Central memory CD4-positive, alpha-beta T cell (primary cell): ENCODE data around the gene PRSS1.
"Not testable (repeated sequence)": the region's sequence is repeated elsewhere in the genome, so short reads cannot be mapped to it uniquely, and the experiment has no call there.

ENCODE experiments used
- DNase-seq: peaks from one replicate; pipeline ENCODE4 v3.0.0; 2022

PRSS1 gene

DNA sequence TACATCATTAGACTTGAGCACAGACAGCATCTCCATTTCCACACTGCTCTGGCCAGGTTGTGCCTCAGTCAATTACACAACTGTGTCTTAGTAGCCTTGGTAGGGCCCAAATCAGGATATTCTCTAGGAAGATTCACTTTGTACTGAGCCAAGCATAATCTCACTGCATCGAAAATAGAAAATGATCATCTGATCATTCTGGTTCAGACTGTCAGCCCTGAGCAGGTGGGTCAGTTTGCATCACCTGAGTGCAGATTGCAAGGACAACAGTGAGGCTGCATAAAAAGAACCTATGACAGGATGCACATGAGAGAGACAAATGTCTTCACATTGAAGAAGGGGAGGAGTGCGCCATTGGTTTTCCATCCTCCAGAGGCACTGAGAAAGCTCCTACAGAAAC, 862 bp upstream of the PRSS1 start:
- not testable (repeated sequence) for DNase-seq

DNA sequence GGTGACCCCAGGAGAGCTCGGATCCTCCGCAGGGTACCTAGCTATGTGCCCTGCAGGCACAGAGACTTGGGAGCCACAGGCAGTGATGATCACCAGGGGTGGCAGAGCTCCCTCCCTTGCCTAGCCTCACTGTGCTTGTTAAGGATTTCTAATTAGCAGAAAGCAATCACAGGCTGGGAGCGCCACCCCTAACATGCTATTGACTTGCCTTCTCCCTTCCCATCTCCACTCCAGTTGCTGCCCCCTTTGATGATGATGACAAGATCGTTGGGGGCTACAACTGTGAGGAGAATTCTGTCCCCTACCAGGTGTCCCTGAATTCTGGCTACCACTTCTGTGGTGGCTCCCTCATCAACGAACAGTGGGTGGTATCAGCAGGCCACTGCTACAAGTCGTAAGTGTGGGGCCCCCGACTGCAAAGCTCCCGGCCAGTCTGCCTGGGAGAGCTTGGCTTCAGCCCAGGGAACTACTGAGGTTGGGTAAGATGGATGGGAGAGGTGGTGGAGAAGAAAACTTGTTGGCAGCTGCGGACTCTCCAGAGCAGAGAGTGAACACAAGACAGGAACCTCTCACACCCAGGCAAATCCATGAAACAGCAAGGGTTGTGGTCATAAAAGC, 1.2 kb downstream of the PRSS1 start:
- DNase-seq = no peak

DNA sequence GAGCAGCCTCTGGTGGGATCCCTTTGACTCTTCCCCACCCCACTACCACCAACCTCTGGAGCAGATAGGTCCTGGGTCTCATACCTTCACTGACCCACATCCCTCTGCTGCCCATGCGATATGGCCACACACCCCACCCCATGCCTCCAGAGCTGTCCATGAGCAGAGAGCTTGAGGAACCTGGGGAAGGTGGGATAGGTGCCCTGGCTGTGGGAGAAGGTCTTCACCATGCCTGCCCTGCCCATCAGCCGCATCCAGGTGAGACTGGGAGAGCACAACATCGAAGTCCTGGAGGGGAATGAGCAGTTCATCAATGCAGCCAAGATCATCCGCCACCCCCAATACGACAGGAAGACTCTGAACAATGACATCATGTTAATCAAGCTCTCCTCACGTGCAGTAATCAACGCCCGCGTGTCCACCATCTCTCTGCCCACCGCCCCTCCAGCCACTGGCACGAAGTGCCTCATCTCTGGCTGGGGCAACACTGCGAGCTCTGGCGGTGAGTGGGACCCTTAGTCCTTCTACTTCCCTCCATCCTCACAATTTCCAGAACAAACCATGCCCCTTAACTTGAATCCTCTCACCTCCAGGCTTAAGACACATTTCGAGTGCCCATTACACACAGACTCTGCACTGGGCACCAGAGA, 2.4 kb downstream of the PRSS1 start:
- not testable (repeated sequence) for DNase-seq

DNA sequence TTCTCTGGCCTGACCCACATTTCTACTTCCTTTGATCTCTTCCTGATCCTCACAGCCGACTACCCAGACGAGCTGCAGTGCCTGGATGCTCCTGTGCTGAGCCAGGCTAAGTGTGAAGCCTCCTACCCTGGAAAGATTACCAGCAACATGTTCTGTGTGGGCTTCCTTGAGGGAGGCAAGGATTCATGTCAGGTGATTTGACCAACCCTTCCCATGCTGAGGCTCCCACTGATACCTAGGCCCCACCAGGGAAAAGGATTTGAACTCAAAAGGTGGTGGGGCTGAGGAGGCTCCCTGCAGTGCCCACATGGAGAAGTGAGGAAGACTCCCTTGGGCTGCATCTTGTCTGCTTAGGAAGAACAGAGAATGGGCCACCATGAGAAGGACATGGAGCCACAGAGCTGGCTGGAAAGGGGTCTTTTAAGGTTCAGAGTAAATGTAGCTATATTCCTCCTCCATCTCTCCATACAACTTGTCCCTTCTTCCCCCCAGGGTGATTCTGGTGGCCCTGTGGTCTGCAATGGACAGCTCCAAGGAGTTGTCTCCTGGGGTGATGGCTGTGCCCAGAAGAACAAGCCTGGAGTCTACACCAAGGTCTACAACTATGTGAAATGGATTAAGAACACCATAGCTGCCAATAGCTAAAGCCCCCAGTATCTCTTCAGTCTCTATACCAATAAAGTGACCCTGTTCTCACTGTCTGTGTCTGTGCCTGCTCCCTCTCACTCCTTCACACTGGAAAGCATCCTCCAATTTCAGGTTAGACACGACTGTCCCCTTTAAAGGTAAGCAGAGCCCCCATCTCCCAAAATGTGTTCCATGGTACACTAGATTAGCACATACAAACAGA, 3.3 kb downstream of the PRSS1 start:
- no peak for DNase-seq

DNA sequence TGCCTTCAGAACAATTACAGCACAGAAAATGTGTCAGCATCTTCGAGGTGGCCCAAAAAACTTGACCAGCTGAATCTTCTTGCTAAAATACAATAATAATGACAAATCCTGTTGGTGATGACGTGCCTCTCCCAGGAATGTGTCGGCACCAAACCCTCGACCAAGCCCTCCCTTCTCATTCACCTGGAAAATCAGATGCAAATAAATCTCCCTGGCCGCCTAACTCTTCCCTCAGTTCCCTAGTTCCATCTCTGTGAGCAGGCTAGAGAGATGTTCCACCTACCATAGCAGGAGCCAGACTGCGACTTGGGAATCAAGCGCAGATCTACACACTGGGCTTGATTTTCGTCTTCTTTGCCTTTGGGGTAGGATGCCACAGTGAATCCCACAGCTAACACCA, 4.1 kb downstream of the PRSS1 start:
- DNase-seq = no peak

DNA sequence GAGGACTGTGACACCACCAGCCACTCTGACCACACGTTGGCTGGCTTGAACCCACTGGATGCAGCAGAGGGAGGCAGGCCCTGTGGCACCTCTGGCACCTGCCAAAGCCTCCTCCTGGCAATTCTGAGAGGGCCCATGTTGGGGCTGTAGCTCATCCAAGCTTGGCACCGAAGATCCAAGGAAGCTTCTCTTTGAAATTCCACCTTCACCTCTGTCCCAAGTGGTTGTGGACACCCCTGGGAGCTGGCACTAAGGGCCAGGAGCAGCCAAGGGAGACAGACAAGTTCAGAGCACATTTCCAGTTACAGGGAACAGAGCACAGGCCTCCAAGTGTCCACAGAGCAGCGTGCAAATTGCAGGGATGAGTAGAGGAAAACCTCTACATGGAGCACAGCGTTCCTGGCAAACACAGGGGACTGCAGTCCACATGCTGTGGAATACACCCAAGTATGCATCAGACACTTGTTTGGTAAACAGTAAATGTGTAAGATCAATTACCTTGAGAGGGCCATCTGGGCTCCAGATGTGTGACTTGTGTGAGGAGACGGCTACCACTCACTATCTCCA, 4.7 kb downstream of the PRSS1 start:
- DNase-seq = not testable (repeated sequence)

DNA sequence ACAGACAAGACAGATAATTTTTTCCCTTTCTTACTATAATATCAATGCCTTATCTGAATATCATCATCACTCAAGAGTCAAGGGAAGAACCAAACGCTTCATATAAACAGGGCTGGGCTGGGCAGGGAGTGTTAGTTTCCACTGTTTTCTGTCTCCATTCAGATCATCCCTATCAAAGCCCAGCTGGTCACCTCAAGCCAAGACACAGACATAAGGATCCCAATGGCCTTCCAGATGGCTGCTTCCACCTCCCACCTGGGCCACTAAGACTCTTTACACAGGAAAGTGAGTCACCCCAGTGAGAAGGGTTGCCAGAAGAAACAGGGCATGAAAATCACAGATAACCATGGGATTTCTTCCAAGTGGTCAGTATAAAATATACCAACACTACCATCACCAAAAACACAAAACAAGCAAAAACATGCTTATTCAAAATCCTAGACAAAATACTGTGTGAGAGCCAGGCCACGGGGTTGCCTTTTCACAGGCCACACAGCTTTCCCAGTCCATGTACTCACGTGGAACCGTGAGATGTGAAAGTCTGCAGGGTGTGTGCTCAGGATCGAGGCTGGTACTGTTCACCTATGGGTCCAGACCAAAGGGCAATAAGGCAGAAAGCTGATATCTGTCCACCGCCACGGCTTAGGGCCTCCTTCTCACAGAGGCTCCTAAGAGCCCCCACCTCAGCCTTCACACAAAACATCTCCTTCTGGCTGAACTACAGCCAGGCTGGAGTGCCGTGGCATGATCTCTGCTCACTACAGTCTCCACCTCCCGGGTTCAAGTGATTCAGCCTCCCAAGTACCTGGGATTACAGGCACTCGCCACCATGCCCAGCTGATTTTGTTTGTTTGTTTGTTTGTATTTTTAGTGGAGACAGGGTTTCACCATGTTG, 5.7 kb downstream of the PRSS1 start:
- no peak for DNase-seq

DNA sequence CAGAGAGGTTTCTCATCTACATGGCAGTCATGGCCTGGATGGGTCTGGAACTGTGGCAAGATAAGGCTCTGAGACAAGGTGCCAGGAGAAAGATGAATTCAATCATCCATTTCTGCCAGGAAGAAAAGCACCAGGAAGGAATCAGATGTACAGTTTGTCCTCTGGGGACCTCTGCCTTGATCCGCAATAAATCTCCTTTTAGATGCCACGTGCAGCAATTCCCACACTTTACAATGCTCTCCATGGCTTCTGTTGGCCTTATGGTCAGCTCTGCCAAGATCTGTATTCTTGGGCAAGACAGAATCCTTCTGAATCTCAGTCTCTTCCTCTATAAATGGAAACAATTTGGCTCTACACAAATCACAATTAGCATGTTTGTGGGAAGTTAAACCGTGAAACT, 9.0 kb downstream of the PRSS1 start:
- DNase-seq = not testable (repeated sequence)

DNA sequence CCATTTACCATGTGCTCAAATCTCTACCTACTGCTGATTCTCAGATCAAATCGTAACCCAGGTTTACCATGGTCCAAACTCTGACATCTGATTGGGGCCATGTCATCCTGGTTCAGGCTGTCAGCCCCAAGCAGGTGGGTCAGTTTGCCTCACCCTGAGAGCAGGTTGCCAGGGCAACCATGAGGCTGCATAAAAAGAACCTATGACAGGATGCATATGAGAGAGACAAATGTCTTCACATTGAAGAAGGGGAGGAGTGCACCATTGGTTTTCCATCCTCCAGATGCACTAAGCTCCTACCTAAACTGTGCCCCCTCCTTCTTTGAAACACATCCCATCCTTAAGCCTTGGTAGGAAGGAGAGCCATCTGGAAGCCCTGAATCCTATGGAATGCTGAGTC, 10.2 kb downstream of the PRSS1 start:
- no peak for DNase-seq

DNA sequence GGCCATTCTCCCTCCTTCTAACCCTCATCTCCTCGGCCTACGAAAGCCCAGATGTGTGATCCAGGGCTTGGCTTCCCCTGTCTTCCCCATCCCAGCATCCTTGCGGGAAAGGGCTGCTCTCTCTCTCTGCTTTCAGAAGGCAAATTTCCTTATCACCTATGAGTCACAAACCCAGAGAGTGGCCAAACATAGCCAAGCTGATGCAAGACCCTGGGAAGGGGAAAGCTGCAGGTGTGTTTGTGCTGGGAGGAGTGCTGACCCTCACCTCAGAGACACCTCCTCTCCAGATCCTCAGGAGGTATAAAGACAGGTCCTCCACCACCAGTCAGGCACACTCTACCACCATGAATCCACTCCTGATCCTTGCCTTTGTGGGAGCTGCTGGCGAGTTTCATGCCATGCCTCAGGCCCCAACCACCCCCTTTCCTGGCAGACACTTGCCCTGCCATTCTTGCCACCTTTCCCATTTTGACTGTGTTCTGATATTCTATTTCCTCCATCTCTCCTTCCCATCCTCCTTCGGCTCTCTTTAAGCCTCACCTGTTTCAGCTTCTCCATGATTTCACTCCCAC, 10.9 kb downstream of the PRSS1 start:
- no peak for DNase-seq

DNA sequence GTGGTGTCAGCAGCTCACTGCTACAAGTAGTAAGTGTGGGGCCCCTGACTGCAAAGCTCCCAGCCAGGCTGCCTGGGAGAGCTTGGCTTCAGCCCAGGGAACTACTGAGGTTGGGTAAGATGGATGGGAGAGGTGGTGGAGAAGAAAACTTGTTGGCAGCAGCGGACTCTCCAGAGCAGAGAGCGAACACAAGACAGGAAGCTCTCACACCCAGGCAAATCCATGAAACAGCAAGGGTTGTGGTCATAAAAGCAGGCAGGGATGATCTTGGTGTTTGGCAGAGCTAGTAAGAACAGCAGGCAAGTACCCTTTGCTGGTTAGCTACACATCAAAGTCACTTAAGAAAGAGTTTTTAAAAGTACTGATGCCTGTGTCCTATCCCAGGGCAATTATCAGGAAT, 12.3 kb downstream of the PRSS1 start:
- not testable (repeated sequence) for DNase-seq

DNA sequence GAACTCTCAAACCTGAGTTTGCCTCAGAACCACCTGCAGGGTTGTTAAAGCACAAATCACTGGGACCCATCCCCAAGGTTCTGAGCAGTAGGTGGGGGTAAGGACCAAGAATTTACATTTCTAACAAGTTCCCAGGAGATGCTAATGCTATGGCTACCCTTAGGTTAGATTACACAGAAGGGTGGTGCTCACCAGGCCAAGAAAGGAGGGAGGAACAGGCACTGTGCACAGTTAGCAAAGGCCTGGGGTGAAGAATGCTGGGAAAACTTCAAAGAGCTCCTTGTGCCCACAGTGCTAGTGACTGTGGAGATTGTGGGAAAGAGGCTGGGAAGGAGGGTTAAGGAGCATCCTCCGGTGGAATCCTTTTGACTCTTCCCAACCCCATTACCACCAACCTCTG, 12.8 kb downstream of the PRSS1 start:
- DNase-seq = no peak

DNA sequence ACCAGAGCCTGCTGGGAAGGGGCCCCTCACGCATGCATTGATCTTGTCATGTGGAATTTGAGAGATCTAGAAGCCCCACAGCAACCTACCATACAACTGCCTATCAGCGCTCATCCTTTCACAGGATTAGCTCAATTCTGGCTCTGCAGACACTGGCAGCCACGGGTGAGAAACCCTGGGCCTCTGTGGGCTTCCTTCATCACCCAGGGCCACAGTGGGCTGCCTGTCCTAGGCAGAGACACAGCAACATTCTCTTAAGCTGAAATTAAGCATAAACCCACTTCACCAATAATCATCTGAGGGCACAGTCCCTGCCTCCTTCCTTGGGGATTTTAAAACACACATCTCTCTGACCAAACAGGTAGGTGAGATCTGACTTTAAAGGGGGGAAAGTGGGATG, 18.2 kb downstream of the PRSS1 start:
- no peak for DNase-seq

DNA sequence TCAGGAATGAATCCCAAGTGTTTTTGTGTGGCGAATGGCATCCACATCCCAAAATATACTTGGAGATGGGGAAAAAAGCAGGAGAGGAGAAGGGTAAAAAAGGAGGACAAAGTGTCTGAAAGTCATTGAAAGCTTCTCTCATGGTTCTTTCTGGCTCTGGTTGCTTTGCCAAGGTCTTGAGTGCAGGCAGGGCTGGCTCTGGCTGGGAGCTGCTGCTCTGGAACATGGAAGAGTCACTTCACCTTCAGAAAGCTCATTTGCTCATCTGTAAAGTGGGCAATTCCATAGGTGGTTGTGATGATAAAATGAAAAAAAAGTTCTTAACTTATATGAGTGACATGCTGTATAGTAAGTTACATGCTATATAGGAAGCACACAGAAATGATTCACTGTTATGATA, 18.6 kb downstream of the PRSS1 start:
- DNase-seq = no peak

DNA sequence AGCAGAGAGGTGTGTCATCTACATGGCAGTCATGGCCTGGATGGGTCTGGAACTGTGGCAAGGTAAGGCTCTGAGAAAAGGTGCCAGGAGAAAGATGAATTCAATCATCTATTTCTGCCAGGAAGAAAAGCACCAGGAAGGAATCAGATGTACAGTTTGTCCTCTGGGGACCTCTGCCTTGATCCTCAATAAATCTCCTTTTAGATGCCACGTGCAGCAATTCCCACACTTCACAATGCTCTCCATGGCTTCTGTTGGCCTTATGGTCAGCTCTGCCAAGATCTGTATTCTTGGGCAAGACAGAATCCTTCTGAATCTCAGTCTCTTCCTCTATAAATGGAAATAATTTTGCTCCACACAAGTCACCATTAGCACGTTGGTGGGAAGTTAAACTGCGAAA, 19.6 kb downstream of the PRSS1 start:
- DNase-seq = not testable (repeated sequence)

DNA sequence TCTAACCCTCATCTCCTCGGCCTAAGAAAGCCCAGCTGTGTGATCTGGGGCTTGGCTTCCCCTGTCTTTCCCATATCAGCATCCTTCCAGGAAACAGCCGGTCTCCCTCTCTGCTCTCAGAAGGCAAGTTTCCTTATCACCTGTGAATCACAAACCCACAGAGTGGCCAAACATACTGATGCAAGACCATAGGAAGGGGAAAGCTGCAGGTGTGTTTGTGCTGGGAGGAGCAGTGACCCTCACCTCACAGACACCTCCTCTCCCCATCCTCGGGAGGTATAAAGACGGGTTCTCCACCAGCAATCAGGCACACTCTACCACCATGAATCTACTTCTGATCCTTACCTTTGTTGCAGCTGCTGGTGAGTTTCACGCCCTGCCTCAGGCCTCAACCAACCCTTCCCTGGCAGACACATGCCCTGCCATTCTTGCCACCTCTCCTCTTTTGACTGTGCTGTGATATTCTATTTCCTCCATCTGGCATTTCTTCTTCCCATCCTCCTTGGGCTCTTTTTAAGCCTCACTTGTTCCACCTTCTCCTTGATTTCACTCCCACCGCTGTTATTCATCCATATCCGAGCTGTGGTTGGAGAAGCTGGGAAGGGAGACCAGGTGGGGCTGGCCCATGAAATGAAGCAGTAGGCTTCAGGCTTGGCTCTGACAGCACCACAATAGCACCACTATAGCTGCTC, 21.5 kb downstream of the PRSS1 start, which contains the start of gene PRSS2:
Gene PRSS2 (plus strand): TSS at position 310 of the 692 bp plus-strand sequence. CDS start 13 bp downstream, at position 323.
- no peak for DNase-seq

DNA sequence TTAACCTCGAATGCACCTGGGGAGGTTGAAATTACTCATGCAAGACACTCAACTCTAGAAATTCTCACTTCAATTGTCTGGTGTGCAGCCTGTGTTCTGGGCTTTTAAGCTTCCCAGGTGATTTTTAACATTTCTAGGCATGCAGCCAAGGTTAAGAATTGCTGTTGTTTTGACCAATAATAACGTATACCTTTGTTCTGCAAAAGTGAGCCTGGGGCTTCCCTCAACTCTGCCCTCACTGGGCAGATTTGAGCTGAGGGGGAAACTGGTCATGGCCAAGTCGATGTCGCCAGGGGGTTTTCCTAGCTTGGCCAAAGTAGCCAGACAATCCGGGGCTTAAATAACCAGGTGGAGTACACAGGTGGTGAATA, 22.1 kb downstream of the PRSS1 start:
- DNase-seq = no peak

DNA sequence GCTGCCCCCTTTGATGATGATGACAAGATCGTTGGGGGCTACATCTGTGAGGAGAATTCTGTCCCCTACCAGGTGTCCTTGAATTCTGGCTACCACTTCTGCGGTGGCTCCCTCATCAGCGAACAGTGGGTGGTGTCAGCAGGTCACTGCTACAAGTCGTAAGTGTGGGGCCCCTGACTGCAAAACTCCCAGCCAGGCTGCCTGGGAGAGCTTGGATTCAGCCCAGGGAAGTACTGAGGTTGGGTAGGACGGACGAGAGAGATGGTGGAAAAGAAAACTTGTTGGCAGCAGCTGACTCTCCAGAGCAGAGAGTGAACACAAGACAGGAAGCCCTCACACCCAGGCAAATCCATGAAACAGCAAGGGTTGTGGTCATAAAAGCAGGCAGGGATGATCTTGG, 22.8 kb downstream of the PRSS1 start:
- DNase-seq = no peak

DNA sequence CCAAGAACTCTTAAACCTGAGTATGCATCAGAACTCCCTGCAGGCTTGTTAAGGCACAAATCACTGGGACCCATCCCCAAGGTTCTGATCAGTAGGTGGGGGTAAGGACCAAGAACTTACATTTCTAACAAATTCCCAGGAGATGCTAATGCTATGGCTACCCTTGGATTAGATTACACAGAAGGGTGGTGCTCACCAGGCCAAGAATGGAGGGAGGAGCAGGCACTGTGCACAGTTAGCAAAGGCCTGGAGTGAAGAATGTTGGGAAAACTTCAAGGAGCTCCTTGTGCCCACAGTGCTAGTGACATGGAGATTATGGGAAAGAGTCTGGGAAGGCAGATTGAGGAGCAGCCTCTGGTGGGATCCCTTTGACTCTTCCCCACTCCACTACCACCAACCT, 23.4 kb downstream of the PRSS1 start:
- DNase-seq = no peak

DNA sequence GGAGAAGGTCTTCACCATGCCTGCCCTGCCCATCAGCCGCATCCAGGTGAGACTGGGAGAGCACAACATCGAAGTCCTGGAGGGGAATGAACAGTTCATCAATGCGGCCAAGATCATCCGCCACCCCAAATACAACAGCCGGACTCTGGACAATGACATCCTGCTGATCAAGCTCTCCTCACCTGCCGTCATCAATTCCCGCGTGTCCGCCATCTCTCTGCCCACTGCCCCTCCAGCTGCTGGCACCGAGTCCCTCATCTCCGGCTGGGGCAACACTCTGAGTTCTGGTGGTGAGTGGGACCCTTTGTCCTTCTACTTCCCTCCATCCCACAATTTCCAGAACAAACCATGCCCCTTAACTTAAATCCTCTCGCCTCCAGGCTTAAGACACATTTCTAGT, 24.0 kb downstream of the PRSS1 start:
- no peak for DNase-seq

DNA sequence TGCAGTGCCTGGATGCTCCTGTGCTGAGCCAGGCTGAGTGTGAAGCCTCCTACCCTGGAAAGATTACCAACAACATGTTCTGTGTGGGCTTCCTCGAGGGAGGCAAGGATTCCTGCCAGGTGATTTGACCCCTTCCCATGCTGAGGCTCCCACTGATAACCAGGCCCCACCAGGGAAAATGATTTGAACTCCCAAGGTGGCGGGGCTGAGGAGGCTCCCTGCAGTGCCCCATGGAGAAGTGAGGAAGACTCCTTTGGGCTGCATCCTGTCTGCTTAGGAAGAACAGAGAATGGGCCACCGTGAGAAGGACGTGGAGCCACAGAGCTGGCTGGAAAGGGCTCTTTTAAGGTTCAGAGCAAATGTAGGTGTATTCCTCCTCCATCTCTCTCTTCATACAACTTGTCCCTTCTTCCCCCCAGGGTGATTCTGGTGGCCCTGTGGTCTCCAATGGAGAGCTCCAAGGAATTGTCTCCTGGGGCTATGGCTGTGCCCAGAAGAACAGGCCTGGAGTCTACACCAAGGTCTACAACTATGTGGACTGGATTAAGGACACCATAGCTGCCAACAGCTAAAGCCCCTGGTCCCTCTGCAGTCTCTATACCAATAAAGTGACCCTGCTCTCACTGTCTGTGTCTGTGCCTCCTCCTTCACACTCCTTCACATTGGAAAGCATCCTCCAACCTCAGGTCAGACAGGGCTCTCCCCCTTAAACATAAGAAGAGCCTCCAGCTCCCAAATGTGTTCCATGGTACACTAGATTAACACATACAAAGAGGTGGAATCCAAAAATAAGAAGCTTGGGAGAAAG, 24.9 kb downstream of the PRSS1 start:
- DNase-seq = no peak
